CD4-positive, alpha-beta T cell treated with Interleukin-6 at 100 ng/mL for 8 hours (primary cell): ENCODE measurements around the gene ATP1B1.

Experiments
- DNase-seq: peaks from one replicate; pipeline ENCODE4 v3.0.0-alpha.2; 2020; ENCODE audit warnings: mixed read lengths, low spot score

The ATP1B1 gene

GRCh38 chr1:169106095-169106920 lies at the start of gene ATP1B1:
ATP1B1 (plus strand) TSS chr1:169106690; CDS start chr1:169106830, 140 bp downstream.
- DNase-seq = peak; percentile 72

- no peak for DNase-seq
Observed at GRCh38 chr1:169059421-169059820, 47.1 kb upstream of the ATP1B1 start.

DNA sequence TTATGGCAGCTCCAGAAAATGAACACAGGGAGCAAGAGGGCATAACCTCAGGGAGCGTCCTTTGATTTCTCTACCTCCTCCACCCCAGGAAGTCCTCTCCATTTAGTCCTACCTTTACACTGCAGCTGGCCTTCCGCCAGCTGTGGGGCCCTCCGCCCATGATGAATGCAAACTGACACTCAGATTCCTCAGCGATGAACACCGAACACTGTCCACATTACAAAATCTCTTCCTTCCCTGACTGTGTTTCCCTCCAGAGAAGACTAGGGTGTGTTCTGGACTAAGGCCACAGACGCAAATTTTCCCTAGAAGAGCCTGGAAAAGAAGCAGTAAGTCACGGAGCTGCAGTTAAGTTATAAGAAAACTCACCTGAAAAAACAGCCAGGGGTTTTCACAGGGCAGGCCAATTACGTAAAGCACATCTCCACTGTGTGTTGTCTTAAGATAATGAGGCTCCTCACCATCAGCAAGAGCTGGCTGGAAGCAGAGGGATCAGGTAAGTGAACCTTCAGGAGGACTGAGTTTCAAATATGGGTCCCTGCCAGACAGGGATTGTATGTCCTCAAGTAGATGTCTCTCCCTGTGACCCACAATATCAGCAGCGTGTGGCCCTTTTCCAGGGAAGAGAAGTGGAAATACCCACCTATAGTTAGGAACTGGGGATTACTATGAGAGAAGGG lies 46.3 kb upstream of the ATP1B1 start:
- DNase-seq = no peak

GRCh38 chr1:169060919-169061639 lies 45.4 kb upstream of the ATP1B1 start:
- DNase-seq = no peak

- no peak for DNase-seq
Observed at GRCh38 chr1:169062152-169062551, 44.3 kb upstream of the ATP1B1 start.

DNA sequence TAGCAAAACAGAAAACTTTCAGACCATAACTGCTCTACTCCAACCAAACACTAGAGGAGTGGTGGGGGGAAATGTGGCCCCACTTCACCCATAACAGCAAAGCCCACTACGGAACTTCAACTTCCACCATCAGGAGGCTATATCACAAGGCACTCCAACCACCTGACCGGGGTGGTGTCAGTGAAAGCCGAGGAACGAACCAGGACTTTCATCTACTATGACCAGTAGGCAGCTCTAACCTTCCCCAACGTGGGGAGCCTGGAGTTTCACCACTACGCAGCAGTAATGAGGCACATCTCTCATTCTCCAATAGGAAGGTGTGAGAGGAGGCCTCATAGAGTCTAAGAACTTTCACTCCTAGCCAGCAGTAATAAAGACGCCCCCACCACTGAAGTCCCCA lies 42.4 kb upstream of the ATP1B1 start:
- no peak for DNase-seq

- no peak for DNase-seq
Observed at GRCh38 chr1:169070547-169070946, 35.9 kb upstream of the ATP1B1 start.

DNA sequence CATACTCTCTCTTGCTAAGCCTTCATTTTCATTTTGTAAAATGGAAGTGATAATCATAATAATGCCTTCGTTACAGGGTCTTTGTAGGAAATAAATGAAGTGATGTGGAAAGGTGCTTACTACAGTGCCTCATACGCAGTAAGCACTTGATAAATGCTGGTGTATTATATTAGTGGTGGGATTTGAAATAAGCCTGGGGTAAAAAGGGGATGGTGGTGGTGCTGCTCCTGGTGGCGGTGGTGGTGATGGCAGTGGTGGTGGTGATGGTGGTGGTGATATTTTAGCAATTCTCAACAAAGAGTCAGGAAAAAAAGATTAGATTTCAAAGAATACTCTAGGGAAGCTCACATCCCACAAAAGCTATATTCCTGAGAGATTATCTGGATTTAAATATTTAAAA lies 35.5 kb upstream of the ATP1B1 start:
- no peak for DNase-seq

DNA sequence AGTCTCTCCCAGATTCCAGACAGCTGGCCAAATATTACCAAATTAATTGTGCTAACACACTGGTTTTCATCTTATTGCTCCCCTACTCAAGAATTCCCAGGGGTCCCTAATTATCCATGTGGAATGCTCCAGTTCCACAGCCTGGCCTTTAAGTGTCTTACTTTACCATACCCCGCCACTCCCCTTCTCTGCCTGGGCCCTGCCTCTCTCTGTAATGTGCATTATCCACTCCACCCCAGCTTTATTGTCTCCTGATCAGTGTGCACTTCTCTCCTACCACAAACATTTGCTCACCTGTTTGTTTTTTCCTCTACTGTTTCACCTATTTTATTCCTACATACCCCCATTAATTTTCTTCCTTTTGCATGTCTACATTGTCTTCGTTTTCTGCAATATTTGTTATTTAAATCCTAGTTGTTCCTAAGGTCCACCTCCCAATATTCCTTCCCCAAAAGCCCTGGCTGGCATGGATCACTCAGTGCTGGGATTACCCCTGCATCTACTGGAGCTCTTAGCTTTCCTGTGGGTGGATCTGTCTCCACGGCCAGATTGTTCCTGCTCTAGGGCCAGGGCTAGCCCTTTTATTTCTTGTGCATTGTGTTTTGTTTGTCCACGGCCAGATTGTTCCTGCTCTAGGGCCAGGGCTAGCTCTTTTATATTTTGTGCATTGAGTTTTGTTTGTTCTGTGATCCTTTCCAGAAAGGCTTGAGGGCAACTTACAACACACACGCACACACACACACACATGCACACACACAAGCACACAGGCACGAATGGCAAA lies 33.4 kb upstream of the ATP1B1 start:
- no peak for DNase-seq

DNA sequence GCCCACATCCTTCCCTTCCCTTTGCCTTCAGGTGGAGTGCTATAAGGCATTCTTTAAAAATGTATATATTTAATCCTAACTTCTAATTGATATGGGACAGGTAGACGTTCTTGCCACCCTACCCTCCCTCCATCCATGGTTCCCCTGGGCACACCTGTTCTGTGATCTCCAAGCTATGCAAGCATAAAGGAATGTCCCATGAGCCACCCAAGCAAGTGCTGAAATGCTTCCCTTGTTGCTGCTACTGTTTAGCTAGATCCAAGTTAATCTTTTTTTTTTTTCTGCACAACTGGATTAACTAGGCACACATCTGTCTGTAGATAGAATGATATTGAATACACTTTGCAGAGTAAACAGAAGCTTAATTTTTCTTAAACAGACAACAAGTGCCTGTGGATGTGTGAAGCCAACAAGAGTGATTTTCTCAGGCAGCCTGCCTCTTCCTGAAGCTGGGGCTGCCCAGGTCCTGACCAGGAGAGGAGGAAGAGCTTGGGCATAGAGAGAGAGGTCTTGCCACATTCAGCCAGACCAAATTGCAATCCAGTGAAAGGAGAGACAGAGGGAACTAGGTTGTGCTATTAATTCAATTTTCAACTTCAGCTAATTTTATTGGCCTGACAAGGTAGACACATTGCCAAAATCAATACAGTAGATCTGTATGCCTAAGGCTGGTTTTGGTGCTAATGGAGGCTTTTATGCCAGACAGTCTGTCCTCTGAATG lies 28.2 kb upstream of the ATP1B1 start:
- DNase-seq = no peak

DNA sequence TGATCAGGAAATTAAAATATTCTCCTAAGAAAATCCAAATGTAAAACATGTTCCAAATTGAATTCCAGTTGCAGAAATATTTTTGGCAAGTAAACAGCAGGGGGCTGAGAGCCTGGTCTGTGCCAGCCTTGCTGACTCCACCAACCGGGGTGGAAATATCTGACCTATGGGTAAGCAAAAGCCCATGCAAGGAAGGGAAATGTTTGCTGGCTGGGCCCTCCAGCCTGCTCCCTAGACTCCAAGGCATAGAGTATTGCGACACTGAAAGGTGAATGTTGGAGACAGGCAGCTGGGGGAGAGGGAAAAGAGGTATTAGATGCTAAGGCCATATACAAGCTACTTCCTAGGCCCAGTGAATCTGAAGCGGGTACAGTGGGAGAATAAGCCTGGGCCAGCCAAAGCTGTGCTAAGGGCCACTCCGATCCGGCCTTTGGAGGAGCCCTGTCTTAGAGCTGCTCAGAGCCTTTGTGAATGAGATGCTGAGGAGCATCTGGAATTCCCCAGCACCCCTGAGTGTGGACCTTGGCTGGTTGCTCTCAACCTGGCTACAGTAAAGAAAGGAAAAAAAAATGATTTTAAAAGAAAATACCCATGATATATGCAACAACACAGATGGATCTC lies 24.9 kb upstream of the ATP1B1 start:
- no peak for DNase-seq

DNA sequence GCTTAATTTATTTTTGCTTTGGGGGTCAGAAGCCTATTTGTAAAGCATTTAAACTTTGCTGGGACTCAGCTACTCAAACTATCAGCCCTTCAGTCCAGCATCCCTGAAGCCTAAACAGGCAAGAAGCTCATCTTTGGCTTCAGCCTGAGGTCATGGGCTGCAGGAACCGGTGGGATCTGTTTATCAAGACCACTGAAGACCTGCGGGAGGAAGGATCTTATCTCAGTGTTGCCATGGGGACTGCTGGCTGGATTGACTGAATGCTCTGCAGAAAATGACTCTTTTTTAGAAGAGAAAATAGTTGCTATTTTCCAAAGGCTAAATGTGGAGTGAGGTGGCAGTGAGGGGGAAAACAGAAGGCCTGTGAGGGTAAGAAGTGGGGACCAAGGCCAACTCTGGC lies 20.6 kb upstream of the ATP1B1 start:
- DNase-seq = no peak

DNA sequence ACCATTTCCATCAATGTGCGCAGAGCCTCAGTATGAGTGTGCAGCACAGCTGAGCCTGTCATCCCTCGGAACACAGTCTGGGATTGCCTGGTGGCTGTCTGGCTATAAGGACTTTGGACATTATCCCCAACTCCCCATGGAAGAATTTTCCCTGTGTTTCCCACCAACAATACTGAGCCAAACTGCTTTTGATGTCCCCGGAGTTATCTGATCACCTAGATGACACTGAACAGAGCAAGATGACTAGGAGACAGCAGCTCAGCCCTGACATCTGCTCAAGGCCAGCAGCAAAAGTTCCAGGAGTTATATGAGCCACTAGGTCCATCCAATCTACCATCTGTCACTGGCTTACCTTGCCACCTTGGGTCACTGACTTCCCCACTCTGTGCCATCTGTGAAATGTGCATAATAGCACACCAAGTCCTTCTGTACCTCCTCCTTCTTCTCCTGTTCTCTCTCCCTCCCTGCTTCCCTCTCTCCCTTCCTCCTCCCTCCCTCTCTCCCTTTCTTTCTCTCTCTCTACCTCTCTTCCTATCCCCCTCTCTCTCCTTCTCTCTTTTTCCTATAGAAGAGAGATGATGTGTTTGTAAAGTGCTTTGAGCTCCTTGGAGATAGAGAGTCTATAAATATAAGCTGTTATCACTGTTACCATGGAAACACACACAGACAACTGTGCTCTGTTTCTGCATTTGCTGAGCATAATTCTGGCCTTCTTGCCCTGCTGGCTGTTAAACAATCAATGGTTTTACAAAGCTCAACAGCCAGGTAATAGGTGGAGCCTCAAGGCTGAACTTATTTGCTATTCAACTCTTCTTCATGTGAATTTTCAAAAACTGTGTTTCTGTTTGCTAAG lies 19.7 kb upstream of the ATP1B1 start:
- no peak for DNase-seq

GRCh38 chr1:169087876-169088275 lies 18.6 kb upstream of the ATP1B1 start:
- DNase-seq = no peak

GRCh38 chr1:169089776-169090175 lies 16.7 kb upstream of the ATP1B1 start:
- no peak for DNase-seq

DNA sequence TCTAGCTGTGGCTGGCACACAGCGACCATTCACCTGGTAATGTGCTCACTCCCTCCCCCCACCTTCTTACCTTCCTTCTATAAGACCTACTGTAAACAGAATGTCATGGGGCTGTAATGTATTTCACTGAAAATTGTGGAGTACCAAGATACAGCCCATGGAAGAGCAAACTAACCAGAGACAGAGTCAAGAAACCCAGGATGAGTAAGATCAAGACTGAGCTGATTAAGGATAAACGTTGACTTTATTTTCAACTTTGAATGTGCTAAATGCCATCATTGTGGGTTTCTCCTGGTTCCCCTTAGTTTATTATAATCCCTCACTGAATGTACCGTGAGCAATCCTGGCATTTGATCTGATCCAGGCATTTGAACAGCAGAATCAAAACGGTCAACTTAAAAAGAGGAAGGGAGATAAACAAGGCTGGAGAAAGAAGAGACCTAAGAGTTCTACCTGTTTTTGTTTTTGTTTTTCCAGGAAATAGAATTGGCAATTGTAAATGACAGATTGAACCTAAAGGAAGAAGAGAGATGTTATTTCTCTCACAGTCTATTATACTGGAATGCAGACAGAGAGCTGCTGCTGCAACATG lies 16.1 kb upstream of the ATP1B1 start:
- DNase-seq = no peak

DNA sequence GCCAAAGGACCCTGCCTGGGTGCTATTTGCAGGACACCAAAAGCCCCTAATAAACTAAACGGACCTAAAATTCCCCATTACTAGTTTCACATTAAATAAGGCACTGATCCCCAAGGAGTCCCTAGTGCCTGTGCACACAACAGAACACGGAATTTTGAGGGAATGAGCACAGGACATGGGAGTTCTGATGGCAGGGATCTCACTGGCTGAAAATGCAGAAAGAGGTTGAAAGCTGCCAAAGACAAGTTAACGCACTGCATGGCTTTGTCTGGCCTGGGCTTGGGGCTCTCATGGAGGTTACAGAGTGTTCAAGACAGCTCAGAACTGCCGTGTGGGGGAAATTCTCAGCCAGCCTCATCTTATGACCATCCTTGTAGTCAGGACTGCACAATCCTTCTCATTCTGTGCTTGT lies 15.6 kb upstream of the ATP1B1 start:
- DNase-seq = no peak

DNA sequence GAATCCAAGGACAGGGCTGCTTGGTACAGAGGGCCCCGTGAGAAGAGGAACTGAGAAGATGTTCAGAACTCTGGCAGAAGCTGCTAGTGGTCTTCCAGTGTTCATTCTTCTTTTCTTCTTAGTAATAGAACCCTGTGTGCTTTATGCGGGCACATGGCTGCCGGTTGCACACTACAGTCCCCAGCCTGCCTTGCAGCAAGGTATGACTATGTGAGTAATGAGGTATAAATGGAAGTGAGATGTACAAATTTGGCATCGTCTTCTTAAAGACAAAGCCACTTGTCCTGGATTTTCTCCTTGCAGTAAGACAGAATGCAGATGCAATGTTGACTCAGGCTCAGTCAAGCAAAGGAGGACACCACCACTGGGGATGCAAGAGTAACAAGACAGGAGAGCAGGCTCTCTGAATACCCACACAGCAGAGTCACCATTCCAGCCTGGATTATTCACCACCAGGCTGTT lies 15.0 kb upstream of the ATP1B1 start:
- no peak for DNase-seq

- DNase-seq = no peak
Observed at GRCh38 chr1:169092399-169092798, 14.1 kb upstream of the ATP1B1 start.
